Epidermal melanocyte (primary cell): ENCODE results near the gene NACC2.
A peak's percentile ranks its signal among the peaks of the same experiment; 100 is the strongest.
"Not testable (repeated sequence)": the region's sequence is repeated elsewhere in the genome, so short reads cannot be mapped to it uniquely, and the experiment has no call there.

Experiments used
- DNase-seq: peaks from one replicate; pipeline ENCODE4 v3.0.0; 2011; ENCODE audit warnings: low spot score; ENCODE audit not compliant: insufficient read length

Gene NACC2

DNA sequence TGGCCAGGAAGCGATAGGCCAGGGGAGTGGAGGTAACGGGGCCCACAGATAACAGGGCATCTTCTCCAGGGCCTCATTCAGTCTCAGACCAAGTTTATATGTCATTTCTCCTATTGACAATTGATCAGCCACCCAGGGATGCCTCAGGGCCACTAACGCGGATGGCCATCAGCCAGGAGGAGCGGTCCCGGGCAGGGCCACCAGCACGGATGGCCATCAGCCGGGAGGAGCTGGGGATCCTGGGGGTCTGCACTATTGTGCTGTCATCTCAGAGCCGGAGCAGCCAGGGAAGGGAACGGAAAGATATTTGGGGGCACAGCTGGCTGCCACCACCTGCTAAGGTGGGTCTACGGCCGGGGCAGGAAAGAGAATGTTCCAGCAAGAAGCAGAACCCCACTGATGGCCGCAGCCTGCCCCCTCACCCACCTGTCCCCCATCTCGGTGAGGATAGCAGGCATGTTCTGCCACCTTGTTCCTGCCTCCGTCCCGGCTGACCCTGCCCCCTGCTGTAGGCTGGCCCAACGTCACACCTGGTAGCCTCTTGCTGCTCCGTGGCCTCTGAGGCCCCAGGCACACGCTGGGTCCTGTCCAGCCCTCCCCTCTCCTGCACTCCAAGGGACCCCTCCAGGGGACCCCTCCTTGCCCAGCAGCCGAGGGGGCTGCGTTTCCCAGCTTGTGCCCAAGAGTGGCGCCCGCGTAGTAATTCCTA lies 112.4 kb downstream of the NACC2 start:
- no peak for DNase-seq

DNA sequence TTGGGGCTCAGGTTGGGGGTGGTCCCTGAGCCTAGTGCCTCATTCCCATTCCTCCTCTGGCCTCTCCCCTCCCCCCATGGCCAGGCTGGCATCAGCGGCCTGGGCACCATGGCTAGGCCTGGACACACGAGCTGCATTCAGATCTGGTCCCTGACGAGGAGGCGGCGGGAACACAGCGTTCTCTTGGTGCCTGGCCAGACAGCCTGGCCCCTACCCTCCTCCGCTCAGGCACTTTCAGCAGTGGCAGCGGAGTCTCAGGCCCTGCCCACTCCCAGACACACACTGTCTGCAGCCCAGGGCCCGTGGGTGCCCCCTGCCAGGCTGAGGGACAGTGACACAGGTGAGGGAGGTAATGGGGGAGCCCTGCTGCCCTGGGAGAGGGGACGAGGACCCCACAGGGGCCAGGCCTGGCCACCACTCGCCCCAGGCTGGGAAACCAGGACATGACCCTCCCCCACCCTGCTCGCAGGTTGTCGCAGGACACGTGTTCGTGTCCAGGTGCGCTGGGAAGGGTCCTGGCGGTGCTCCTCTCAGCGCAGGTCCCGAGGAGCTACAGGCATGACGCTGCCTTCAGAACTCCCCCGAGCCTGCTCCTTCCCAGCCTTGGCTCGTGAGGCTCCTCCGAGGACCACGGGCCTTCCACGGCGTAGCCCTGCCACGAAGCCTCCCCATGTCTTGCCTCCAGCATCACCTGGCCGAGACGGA lies 114.0 kb downstream of the NACC2 start:
- DNase-seq: no peak

DNA sequence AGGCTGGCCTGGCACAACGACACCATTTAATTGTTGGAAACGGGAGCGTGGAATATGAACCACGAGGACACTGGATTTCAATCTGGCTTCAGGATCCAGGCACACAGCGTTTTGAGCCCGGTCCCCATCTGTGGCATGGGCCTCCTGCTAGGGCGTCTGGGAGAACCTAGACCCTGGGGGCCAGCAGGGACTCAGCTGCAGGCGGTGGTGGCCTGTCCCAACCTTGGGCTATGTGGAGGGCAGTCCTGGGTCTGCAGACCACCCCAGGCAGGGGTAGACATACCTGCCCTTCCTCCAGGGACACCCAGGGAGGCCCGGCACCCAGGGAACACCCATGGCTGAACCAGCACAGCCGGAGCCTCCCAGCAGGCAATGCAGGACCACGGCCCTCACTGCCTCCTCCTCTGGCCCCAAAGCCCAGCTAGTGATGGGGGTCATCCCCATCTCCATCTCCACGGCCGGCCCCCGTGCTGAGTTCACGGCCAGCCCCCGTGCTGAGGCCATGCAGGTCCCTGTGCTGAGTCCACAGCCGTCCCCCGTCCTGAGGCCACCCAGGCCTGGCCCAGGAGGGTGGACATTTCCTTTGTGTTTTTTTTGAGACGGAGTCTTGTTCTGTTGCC lies 115.4 kb downstream of the NACC2 start:
- DNase-seq: no peak

DNA sequence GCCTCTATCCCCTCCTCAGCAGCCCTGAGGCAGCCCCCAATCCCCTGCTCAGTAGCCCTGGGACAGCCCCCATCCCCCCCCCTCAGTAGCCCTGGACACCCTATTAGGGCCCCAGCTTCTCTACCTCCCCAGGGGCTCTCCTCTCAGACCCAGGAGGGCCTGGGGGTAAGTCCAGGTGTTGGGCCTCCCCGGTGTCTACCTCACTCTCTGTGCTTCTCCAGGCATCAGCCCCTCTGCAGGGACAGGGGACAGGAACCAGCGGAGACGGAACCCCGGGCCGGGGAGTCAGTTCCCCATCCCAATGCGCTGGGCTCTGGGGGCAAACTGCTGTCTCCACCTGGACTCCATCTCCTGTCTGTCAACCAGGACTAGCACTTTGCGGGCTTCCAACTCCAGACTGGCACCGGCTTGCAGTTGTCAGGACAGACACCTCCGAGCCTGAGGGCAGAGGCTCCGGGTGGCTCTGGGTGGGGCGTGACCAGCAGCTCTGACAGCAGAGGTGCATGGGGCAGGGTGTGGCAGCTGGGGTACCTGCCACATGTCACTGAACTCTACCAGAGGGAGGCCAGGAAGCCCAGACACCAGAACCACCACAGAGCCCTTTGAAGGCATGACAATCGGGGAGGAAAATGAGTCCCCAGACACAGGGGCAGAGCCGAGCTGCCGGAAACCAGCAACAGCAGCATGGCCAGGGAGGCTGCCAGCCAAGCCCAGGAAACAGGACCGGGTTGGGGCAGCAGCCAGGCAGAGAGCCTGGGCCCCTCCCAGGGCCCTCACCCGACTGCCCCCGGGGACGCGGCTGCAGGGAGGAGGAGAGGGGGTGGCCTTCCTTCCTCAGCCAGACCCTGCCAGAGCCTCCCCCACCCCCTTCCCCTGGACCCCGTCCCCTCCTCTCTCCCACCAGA lies 116.2 kb downstream of the NACC2 start:
- no peak for DNase-seq

DNA sequence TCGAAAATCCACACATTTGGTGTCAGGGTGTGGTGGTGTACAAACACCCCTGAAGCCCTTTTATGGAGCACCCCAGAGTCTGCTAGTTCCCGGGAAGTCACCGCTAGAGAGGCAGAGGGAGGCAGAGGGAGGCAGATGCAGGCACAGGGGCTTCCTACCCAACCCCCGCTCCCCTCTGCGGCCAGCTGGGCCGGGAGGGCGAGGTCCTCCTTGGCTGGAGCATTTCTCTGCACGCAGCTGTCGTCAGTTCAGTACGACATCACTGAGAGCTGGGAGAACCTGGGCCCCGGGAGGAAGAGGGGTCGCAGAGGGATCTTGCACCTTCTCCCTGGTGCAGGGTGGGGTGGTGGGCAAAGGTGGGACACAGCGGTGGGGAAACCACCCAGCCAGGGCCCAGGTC lies 118.1 kb downstream of the NACC2 start:
- DNase-seq: no peak

DNA sequence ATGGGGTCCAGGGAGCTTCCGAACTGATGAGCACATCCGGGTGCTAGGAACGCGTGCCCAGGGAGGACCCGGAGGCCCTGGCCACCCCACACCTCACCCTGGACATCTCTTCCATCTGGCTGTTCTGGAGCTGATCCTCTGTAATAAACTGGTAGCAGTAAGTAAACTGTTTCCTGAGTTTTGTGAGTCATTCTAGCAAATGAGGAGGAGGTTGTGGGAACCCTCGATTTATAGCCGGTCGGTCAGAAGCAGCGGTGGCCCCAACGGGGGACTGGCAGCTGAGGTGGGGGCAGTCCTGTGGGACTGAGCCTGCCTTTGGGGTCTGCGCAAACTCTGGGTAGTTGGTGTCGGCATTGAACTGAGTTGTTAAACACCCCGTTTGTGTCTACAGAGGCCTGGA lies 118.6 kb downstream of the NACC2 start:
- DNase-seq: no peak

DNA sequence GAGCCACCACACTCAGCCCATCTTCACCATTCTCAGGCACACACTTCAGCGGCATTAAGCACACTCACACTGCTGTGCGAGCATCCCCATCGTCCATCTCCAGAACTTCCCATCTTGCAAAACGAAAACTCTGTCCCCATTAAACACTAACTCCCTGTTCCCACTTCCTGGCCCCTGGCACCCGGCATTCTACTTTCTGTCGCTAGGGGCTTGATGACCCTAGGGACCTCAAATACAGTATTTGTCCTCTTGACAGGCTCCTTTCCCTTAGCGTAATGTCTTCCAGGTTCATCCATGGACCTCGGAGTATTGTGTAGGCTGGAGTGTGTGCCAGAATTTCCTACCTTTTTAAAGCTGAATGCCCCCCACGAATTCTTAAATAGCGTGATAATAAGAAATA lies 119.3 kb downstream of the NACC2 start:
- DNase-seq: no peak

DNA sequence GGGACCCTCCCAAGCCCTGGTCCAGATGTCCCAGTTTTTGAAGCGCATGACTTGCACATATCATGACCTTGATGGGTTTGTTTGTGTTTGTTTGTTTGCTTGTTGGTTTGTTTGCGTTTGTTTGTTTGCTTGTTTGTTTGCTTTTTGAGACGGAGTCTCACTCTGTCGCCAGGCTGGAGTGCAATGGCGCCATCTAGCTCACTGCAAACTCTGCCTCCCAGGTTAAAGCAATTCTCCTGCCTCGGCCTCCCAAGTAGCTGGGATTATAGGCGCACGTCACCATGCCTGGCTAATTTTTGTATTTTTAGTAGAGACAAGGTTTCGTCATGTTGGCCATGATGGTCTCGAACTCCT lies 120.9 kb downstream of the NACC2 start:
- no peak for DNase-seq

DNA sequence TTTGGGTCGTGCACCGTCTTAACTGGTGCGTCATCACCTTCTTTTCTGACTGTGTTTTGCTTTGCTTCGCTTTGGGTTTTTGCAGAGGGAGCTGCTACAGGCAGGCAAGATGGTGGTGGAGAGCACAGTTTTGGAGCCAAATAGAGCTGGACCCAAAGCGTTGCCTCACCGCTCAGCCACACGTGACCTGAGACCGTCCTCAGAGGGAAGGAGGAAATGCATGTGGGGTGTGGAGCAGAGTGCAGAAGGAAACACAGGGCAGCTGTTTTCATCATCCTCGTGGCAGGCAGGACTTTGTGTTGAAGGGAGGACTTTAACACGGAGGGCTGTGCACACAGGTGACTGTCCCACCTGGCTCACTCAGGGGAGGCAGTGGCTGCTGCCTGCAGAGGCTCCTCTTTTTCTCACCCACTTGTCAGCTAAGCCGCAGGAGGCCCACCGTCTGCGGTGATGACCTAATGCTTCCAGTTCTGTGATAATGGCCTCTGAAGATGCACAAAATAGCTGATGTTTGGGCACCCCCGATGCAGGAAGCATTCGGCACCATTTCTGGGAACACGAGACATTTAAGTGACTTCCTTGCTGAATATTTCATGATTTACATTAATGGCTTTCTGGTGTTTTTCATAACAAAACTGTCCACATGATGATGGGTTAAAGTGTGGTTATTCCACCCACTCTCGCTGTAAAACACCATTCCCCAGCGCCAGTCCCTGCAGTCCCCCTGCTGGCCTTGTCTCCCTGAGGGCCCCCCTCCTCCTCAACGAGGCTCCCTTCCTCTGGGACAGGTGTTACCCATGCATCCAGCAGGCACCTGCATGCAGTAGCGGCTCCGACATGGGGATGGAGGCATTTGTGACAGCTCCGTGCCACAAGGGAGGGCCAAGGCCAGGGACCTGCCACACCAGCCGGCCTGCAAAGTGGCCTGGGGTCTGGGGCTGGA lies 121.5 kb downstream of the NACC2 start:
- DNase-seq: no peak

DNA sequence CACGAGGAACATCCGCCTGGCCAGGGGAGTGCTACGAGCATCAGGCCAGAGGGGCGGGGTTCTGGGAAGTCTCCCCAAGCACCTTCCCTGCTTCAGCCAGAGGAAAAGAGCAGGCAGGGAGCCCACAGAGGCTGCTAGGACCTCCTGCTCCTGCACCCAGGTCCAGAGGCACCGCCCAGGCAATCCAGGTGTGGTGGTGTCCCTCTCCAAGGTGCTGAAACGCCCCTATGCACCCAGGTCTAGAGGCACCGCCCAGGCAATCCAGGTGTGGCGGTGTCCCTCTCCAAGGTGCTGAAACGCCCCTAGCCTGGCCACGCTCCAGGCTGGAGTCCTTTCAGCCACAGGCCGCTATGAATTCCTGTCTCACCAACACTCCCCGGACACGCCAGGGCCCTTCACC lies 123.2 kb downstream of the NACC2 start:
- no peak for DNase-seq

DNA sequence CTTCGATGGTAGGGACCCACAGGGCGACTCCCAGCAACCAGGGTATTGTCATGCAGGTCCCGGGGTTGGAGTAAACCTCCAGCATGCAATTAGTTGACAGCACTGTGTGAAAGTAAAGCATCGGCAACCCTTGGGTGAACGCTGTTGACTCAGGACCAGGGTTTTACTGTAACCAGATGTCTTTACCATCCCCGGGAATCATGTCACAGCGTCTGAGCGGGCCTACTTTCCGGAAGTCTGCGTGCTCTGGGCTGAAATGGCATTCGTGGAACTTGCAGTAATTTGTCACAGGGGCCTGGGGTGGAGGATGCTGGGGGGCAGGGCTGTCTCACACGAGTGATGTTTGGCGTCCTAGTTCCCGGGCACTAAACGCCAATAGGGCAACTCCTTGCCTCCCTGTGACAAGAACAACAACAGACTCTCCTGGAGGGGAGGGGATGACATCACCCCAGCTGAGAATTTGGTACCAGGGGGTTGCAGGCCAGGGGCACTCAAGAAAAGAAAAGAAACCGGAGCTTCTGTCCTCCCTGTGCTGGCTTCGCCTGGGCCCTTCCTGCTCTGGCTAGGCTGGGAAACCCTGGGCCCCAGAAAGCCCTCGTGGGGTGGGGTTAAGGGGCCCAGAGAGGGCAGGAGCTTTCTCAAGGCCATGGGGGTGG lies 123.8 kb downstream of the NACC2 start:
- peak; percentile 70 for DNase-seq

DNA sequence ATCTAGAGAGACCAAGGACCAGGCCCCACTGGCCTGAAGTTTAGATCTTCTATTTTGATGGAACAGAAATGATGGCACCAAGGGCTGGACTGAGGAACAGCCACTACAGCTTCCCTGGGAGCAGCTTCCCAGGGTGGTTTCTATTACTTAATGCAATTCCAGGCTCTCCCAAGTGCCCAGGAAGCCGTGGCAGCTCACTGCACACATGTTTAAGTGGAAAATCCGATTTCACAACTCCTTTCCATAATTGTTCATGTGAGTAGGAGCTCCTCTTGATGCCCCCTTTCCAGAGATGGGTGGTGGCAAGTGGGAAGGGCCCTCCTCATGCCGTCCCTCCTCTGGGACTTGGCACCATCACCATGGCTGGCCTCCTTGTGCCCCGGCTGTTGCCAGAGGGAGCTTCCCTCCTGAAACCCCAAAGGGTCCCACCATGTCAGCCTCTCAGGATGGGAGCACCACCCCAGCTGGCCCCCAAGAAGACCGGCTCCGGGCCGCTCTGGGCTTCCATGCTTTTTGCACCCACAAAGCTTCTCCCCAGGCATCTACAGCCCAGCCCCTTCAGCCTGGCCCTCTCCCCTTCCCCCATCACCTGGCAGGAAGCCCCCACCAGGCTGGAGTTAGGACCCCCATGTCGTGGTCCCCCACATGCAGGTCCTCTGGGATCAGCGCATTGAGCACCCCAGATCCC lies 124.8 kb downstream of the NACC2 start:
- DNase-seq: no peak

DNA sequence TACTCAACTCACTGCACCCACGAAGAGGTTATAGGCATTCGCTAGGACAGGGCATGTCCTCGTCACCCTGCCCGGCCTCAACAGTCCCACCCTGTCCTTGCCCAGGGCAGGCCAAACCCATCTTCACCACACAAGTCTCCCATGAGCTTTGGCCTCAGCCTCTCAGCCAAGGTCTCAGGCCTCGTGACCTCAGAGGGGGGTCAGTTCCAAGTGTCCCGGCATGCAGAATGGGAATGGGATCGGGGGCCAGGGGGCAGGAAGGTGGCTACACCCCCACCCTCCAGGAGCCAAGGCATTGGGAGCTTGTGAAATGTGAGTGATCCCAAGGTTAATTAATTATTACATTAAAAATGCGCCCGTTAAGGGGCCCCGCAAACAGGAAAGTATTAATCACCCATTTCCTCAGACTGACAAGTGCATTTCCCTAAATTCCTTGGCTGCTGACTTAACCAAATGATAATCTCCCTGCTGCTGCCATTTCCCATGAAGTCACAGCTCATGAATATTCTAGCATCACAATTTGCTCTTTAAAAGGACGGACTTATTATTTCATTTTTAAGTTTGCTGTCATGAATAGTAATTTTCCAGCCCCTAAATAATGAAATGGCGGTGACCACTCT lies 125.9 kb downstream of the NACC2 start:
- DNase-seq: no peak

DNA sequence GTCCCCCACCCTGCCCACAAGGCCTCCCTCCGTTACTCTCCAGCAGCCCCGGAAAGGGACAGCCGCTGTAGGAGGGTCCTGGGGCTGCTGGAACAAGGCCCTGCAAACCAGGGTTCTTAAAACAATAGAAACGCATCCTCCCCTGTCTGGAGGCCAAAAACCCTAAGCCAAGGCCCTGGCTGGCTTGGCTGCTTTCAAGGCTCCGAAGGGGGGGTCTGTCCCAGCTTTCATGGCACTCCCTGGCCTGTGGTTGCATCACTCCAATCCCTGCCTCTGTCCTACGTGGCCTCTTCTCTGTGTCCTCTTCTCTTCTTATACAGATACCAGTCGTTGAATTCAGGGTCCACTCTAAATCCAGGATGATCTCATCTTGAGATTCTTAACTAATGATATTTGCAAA lies 126.5 kb downstream of the NACC2 start:
- DNase-seq: no peak

DNA sequence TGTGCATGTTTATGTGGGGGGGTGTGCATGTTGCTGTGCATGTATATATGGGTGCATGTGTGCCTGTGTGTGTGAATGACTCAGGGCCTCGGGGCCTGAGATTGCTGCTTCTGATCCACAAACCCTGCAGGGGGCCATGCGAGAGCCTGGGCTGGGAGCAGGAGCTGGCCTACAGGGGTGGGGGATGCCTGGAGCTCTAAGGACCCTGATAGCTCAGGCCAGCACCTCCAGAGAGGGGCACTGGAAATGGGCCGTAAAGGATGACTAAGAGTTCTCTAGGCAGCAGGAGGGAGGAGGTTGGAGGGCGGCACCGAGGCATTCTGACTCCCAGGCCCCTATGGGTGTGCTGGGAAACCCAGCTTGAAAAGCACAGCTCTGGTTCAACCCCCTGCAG lies 127.0 kb downstream of the NACC2 start:
- no peak for DNase-seq

DNA sequence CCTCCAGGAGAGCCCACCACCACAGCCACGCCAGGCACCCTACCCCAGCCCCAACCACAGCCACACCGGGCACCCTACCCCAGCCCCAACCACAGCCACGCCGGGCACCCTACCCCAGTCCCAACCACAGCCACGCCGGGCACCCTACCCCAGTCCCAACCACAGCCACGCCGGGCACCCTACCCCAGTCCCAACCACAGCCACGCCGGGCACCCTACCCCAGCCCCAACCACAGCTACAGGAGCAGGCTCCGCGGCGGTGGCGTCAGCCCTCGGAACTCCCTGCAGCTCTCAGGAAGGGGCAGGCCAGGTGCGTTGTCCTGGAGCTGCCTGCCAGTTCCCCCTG lies 128.2 kb downstream of the NACC2 start:
- not testable (repeated sequence) for DNase-seq

DNA sequence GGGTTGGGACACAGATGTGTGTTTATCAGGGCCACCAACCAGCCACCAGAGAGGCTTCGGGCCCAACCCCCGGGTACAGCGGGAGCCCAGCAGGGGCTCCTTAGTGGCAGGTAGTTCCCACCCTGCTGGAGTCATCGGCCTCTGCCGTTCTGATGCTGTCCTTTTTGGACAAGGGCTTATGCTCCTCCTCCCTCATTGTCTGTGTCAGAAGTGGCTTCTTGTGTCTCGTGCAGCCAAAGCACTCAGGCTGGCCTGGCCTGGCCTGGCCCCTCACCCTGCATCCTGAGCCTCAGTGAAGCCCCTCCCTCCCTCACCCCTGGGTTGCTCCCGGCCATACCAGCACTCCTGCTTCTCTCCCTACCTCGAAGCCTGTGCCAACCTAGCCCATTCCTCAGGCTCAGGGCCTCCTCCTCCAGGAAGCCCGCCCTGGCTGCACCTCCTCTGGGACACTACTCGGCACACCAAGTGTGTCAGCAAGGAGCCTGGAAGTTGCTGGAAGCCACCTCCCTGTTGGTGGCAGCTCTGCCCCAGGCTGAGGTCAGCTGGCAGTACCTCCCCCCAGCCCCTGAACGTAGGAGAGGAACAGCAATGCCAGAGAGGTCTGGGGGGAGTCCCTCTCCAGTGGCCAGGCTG lies 129.8 kb downstream of the NACC2 start:
- no peak for DNase-seq

DNA sequence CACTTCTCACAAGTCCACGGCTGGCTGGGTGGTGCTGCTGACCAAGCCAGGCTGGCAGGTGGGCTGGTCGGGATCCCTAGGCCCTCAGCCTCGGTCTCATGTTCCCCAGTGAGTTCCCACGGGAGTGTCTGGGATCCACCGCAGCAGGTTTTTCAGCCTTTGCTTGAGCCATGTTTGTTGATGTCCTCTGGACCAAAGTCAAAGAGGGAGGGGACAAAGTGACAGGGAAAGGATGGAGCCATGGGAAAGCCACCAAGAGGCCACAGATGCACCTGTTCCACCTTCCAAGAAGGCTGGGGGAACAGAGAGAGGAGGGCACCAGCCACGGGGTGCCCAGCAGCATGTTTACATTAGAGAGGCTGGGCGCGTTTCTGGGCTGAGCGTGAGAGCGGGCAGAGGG lies 131.2 kb downstream of the NACC2 start:
- no peak for DNase-seq

DNA sequence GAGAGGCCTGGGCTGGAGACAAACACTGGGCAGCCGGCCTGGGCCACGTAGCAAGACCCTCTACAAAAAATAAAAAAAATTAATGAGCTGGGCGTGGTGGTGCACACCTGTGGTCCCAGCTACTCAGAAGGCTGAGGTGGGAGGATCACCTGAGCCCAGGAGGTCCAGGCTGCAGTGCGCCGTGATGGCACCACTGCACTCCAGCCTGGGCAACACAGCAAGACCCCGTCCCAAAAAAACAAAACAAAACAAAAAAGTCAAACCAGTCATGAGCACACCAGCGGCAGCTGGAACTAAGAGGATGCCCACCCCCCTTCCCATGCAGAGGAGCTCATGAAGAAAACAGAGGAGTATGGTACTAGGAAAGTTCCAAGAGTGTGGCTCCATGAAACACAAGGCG lies 131.8 kb downstream of the NACC2 start:
- no peak for DNase-seq
